MM.1S (cell line): ENCODE results near the gene SHC3.

Experiments
- DNase-seq: peaks from one replicate; pipeline ENCODE4 v3.0.0-alpha.2; 2015
- H2AFZ ChIP-seq: fragments of 300-600 bp; sonication (generic); 2 replicates; pipeline ENCODE4 v1.6.0; 2016; ENCODE audit warnings: antibody characterized with exemption, low read length
- H3F3A ChIP-seq: fragments of 300-600 bp; sonication (generic); 2 replicates; pipeline ENCODE4 v1.6.1; 2016; ENCODE audit warnings: mild to moderate bottlenecking, antibody characterized with exemption, low read length, moderate library complexity, mixed read lengths; ENCODE audit not compliant: insufficient read depth
- H3K27ac ChIP-seq: fragments of 300-600 bp; sonication (generic); 2 replicates; pipeline ENCODE4 v1.5.1; 2016; ENCODE audit warnings: mild to moderate bottlenecking, low read length
- H3K27me3 ChIP-seq: fragments of 300-600 bp; sonication (generic); replicated peaks from 2 replicates; pipeline ENCODE4 v1.6.0; 2016; ENCODE audit warnings: low read length; ENCODE audit not compliant: insufficient read depth
- H3K36me3 ChIP-seq: fragments of 300-600 bp; sonication (generic); replicated peaks from 2 replicates; pipeline ENCODE4 v1.6.1; 2016; ENCODE audit warnings: mild to moderate bottlenecking, low read length, mixed read lengths; ENCODE audit not compliant: insufficient read depth
- H3K4me1 ChIP-seq: fragments of 300-600 bp; sonication (generic); 2 replicates; pipeline ENCODE4 v1.6.1; 2016; ENCODE audit warnings: low read length, mixed read lengths
- H3K4me2 ChIP-seq: fragments of 300-600 bp; sonication (generic); 2 replicates; pipeline ENCODE4 v1.6.0; 2016; ENCODE audit warnings: low read depth, low read length
- H3K4me3 ChIP-seq: fragments of 300-600 bp; sonication (generic); 2 replicates; pipeline ENCODE4 v1.5.1; 2016; ENCODE audit warnings: low read length, mixed read lengths
- H3K79me2 ChIP-seq: fragments of 300-600 bp; sonication (generic); 2 replicates; pipeline ENCODE4 v1.6.1; 2016; ENCODE audit warnings: mixed run types, low read length, mixed read lengths
- H3K9ac ChIP-seq: fragments of 300-600 bp; sonication (generic); 2 replicates; pipeline ENCODE4 v1.6.1; 2016; ENCODE audit warnings: low read length, mixed read lengths
- H3K9me2 ChIP-seq: fragments of 300-600 bp; sonication (generic); replicated peaks from 2 replicates; pipeline ENCODE4 v1.6.1; 2016; ENCODE audit warnings: mild to moderate bottlenecking, low read length, mixed read lengths; ENCODE audit not compliant: insufficient read depth
- H3K9me3 ChIP-seq: fragments of 300-600 bp; sonication (generic); replicated peaks from 2 replicates; pipeline ENCODE4 v1.6.1; 2016; ENCODE audit warnings: mild to moderate bottlenecking, low read length, mixed read lengths; ENCODE audit not compliant: insufficient read depth
- H4K20me1 ChIP-seq: fragments of 300-600 bp; sonication (generic); 2 replicates; pipeline ENCODE4 v1.6.1; 2016; ENCODE audit warnings: mild to moderate bottlenecking, low read length, moderate library complexity, mixed read lengths; ENCODE audit not compliant: insufficient read depth
- CTCF ChIP-seq: fragments of 300-600 bp; sonication (generic); IDR thresholded peaks from 2 replicates; pipeline ENCODE4 v1.5.1; 2016; ENCODE audit warnings: antibody characterized with exemption, low read length, mixed read lengths
- EZH2 ChIP-seq: fragments of 300-600 bp; sonication (generic); optimal IDR thresholded peaks from 2 replicates; pipeline ENCODE3; 2017; ENCODE audit warnings: low read depth, mild to moderate bottlenecking, antibody characterized with exemption, low read length, mixed read lengths
- EZH2phosphoT487 ChIP-seq: fragments of 300-600 bp; sonication (generic); IDR thresholded peaks from 2 replicates; pipeline ENCODE4 v1.6.1; 2018; ENCODE audit warnings: antibody characterized with exemption, low read length

The SHC3 gene

GRCh38 chr9:89144238-89144637, 34.4 kb downstream of the SHC3 start:
- Histone ChIP-seq H3K27me3 (no peaks in the 10 kb centered on the region), H3K79me2 (no peaks in the 10 kb centered on the region)

GRCh38 chr9:89143266-89143665, 35.4 kb downstream of the SHC3 start:
- H3K9ac ChIP-seq, result no peak overlapping the region
- no peak overlapping the region for H3K27ac ChIP-seq
- no peaks in the 10 kb centered on the region for H3K79me2 ChIP-seq
- H3K4me3 ChIP-seq, result no peak overlapping the region
- H3K4me2 ChIP-seq, result no peak overlapping the region
- no peaks in the 10 kb centered on the region; the same call in 1 of the 2 replicates for H3K9me2 ChIP-seq
- H3K9me3 ChIP-seq, result no peaks in the 10 kb centered on the region
- H4K20me1 ChIP-seq, result no peaks in the 10 kb centered on the region
- no peak for TF ChIP-seq CTCF
- no peak for TF ChIP-seq EZH2phosphoT487
- no peak for TF ChIP-seq EZH2
- H3K36me3 ChIP-seq, result no peaks in the 10 kb centered on the region
- H3K4me1 ChIP-seq, result no peaks in the 10 kb centered on the region
- DNase-seq, result no peak
- H3F3A ChIP-seq, result no peaks in the 10 kb centered on the region
- H2AFZ ChIP-seq, result no peak overlapping the region
- H3K27me3 ChIP-seq, result no peaks in the 10 kb centered on the region

More at GRCh38 chr9:89144238-89144637, 34.4 kb downstream of the SHC3 start:
- no peak overlapping the region for H3K9ac ChIP-seq
- TF ChIP-seq EZH2phosphoT487 (no peak), EZH2 (no peak), CTCF (no peak)
- DNase-seq, result no peak
- H3K4me2 ChIP-seq, result no peak overlapping the region
- no peaks in the 10 kb centered on the region for H4K20me1 ChIP-seq
- H3K9me2 ChIP-seq, result no peaks in the 10 kb centered on the region; the same call in 1 of the 2 replicates
- H3K4me3 ChIP-seq, result no peak overlapping the region
- no peaks in the 10 kb centered on the region for H3F3A ChIP-seq
- H3K36me3 ChIP-seq, result no peaks in the 10 kb centered on the region
- no peaks in the 10 kb centered on the region for H3K4me1 ChIP-seq
- no peak overlapping the region for H3K27ac ChIP-seq
- H3K9me3 ChIP-seq, result no peaks in the 10 kb centered on the region
- H2AFZ ChIP-seq, result no peak overlapping the region

- H3K27ac ChIP-seq, result no peak overlapping the region
- no peaks in the 10 kb centered on the region for H4K20me1 ChIP-seq
- no peaks in the 10 kb centered on the region for H3K36me3 ChIP-seq
- H3F3A ChIP-seq, result no peaks in the 10 kb centered on the region
- no peak overlapping the region for H3K9ac ChIP-seq
- no peaks in the 10 kb centered on the region for H3K9me3 ChIP-seq
- TF ChIP-seq CTCF, result no peak
- no peak for TF ChIP-seq EZH2phosphoT487
- no peak for TF ChIP-seq EZH2
- H3K4me3 ChIP-seq, result no peak overlapping the region
- no peaks in the 10 kb centered on the region for H3K79me2 ChIP-seq
- H3K9me2 ChIP-seq, result no peaks in the 10 kb centered on the region; the same call in 1 of the 2 replicates
- H3K4me1 ChIP-seq, result no peaks in the 10 kb centered on the region
- no peak overlapping the region for H3K4me2 ChIP-seq
- no peak overlapping the region for H2AFZ ChIP-seq
- H3K27me3 ChIP-seq, result no peaks in the 10 kb centered on the region
- no peak for DNase-seq
Measured at GRCh38 chr9:89139455-89139854, 39.2 kb downstream of the SHC3 start.
